HG03469 (cell line): ENCODE measurements around the gene KRT33B.
"Not testable (repeated sequence)": the region's sequence is repeated elsewhere in the genome, so short reads cannot be mapped to it uniquely, and the experiment has no call there.

Experiments
- ATAC-seq: cut with Tn5 transposase; IDR thresholded peaks from one replicate; pipeline ENCODE4 v1.9.1; 2021; ENCODE audit warnings: mild to moderate bottlenecking, moderate library complexity, moderate number of reproducible peaks; ENCODE audit not compliant: unreplicated experiment

The KRT33B gene

DNA sequence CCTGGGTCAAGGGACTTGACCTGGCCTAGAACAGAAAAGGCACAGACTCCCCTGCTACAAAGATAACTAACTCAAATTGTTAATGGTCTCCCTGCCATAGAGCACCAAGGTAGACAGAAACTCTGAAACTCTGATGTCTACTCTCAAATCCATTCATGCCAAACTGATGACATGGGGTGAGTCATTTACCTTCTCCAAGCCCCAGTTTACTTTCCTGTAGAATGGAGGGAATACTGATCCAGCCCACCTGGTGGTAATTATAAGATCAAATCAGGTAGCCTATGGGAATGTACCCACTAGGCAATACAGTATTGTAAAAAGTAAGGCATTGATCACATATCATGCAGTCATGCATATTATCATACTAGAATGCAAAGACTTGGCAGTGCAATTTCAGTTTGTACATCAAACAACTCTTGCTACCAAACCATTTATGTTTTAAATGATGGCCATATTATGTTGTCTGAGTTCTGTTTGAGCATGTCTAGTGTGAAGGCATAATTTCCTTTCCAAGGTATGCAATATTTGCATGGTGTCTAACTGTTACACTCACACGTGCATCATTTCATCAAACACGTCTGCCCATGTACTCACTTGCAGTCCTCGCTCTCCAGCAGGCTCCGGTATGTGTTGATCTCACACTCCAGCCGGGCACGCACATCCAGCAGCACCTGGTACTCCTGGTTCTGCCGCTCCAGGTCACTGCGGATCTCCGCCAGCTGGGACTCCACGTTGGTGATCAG is 24.8 kb upstream of the KRT33B start:
- ATAC-seq, result no peak

DNA sequence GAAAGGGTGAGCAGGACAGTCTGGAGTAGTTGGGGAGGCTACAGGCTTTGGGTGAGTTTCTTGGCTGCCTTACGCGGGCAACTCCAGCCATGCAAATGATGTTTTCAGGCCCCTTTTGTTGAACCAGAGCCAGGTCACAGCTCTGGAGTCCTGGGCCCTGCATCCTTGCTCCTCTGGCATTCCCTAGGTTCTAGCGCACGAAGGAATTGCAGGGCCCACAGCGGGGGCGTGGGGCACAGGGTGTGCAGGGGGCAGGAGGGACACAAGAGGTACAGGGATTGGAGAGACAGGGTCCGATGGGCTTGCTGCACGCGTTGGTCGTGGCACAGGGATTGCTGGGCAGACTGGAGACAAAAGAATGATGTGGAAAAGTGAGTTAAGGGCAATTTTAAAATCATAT is 24.2 kb upstream of the KRT33B start:
- ATAC-seq, result no peak

DNA sequence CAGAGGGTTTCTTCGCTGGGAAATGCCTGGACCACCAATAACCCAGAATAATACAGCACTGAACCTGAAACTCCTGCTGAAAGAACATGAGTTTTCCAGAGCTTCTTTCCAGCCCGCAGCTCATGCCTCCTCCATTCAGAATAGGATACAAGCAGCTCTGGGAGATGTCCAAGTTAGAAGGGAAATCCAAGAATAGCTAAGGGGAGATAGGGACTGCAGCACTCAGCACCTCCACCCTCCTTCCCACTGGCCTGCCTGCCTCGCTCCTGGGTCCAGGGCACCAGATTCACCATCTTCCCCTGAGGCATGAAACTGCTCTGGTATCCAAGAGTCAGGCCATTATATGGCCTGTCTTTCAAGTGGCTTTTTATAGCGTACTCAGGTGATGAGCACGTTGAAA is 23.7 kb upstream of the KRT33B start:
- no peak for ATAC-seq

DNA sequence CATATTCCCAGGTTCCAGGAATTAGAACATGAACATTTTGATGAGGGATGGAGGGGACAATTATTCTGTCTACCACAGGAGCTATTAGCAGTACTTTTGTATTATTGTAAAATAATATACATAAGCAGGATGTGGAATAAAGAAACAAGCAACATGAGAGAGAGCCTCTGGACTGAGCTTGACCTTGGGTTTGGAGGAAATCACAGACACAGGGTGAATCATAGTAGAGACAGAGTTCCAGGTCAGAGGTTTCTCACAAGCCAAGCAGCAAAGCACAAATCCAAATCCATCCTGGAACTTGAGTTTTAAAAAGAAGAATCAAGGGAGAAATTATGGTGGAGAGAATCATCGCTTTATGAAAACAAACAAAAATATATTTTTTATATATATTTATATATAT is 22.7 kb upstream of the KRT33B start:
- no peak for ATAC-seq

DNA sequence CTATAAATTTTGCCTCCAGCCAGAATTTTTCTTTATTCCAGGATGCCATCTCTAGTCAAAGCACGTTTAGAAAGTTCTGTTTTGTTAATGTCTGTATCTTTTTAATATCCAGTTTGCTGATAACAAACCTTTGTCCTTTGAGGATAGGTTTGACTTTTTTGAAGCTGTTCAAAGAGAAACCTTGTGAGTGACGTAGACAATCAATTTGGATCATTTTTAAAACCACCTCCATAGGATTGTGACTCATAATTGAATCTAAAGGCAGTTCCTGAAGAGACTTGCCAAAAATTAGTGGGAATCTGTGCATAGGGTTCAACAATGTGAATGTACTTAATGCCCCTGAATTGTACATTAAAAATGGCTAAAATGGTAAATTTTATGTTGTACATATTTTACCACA is 21.9 kb upstream of the KRT33B start:
- ATAC-seq, result no peak

DNA sequence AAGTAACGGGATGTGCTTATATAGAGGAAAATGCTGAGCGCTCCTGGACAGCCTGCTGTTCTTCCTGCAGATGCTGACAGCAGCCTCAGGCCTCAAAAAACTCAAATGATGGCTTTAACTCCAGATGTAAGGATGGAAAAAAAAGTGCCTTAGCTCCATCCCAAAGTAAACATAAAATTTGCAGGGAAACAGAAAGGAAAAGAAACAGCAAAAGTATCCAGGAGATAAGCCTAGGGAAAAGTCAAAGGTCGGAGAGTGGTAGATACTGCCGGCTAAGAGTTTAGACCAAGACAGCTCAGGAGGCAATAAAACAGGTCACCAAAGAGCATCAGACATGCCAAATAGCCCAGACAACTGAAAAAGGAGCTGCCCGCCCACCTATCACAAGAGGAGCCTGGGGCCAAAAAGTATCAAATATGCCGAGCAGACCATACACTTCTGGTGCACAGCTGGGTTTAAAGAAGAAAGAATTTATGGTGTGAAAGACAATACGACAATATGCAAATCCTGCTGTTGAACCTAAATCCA is 20.9 kb upstream of the KRT33B start:
- no peak for ATAC-seq

DNA sequence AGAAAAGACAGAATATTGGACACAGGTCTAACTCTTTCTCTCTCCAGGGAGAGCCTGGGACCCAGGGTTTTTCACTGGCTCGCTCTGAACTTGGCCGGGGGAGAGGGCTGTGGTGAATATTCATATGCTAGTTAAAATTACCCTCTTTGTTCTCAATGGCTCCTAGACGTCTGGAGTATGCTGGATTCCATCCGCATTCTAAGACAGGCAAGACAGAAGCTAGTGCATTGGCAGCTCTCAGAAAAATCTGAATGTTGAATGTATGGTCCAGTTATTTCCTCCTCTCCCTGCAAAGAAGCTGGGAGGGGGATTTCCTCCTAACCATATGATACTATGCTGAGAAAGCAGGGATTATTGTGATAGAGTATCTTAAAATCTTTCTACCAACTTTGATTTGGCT is 18.1 kb upstream of the KRT33B start:
- no peak for ATAC-seq

DNA sequence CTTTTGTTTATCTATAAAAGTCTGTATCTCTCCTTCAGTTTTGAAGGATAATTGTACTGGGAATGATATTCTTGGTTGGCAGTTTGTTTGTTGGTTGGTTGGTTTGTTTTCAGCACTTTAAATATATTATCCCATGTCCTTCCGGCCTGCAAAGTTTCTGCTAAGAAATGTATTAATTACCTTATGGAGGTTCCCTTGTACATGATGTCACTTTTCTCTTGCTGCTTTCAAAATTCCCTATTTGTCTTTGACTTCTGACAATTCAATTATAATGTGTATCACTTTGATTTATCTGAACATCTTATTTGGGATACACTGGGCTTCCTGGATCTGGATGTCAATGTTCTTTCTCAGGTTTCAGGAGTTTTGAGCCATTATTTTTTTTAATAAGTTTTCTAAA is 16.6 kb upstream of the KRT33B start:
- no peak for ATAC-seq

DNA sequence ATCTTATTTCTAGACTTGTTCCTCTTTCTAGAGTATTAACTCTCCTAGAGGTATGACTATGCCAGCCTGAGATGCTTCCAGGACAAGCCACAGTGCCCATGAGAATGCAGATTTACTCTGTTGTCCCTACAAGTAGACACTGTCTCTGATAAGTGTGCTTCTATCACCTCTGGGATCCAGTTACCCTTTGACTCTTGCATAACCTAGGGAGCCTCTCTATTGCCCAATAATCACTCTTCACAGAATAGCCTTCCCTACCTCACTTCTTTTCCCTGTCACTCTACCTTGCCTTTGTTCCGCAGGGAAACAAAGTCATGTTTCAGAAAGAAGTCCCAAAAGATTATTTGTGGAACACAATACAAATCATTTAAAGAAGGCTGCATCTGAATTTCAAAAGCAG is 14.1 kb upstream of the KRT33B start:
- ATAC-seq, result no peak

DNA sequence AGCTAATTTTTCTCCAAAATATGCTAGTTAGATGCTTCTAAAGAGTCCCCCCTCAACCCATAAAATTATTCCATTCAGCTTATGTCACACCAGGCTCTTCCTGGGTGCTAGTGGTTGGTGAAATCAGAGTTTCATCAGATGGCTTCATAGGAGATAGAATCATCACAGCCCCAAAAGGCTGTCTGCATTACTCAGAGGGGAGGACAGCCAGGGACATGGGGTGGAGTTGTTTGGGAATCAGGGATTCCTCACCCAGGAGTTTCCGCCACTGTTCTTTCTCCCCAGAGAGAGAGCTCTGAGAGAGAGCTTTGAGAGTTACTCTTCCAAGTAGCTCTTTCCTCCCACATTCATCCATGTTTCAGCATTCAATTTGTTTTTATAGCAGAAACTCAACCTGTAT is 12.8 kb upstream of the KRT33B start:
- ATAC-seq, result no peak

DNA sequence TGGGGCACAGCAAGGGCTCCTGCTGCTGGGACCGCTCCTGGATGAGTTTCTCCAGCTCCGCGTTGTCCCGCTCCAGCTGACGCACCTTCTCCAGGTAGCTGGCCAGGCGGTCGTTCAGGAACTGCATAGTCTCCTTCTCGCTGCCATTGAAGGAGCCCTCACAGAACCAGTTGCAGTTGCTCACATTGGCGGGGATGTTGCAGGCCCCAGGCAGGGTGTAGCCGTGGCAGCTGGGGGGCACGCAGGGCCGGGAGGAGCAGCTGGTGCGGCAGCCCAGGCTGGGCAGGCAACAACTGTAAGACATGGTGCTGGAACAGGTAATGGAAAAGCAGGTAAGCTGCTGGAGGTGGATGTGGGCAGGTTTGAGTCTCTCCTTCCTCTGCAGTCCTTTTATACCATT is 12.3 kb upstream of the KRT33B start, which contains the start of gene KRT34:
Gene KRT34, minus strand, starts transcription at position 364 of the 400 bp plus-strand sequence. Its CDS starts 60 bp downstream, at position 304.
- not testable (repeated sequence) for ATAC-seq

DNA sequence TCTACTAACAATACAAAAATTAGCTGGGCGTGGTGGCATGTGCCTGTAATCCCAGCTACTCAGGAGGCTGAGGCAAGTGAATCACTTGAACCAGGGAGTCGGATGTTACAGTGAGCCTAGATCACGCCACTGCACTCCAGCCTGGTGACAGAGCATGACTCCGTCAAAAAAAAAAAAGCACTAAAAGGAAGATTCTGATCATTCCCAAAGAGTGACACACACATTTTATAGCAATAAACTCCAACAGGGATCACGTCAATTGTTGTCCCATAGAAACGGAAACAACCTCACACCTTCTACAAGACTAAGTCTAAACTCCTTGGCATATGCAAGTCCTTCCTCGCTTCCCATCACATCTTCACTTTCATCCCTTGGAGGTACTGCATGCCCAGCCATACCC is 10.5 kb upstream of the KRT33B start:
- not testable (repeated sequence) for ATAC-seq

DNA sequence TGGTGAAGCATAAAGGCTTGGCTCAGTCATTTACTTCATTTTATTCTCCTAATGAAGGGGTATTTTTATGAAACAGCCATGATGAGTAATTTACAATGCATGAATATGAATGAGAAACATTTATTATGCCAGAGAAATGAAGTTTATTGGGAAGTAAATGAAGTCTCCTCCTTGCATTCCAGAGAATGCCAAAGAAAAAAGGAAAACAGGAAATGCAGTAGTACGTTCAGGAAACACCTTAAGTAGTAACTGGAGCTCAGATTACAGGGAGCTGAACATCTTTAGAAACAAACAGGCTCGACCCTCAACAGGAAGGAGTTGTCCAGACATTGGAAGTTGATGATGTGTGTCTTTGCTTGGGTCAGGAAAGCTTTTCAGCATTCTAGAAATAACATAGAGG is 7.9 kb upstream of the KRT33B start:
- ATAC-seq, result no peak

DNA sequence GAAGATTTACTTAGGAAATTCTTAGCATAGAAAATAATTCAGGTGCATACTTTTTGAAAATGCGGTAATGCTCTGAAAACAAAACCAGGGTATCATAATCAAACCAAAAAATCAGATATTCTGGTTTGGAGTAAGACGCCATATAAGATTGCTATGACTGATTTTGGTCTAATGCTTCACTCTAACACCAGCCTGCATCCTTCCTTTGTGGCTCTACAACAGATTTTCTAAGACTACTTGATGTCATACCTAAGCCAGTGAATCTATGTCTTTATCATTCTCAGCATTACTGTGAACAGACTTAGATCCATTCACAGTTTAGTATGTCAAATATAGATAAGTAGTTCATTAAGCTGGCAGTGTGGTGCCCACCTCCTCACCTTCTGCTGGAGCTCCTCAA is 590 bp downstream of the KRT33B start:
- no peak for ATAC-seq

DNA sequence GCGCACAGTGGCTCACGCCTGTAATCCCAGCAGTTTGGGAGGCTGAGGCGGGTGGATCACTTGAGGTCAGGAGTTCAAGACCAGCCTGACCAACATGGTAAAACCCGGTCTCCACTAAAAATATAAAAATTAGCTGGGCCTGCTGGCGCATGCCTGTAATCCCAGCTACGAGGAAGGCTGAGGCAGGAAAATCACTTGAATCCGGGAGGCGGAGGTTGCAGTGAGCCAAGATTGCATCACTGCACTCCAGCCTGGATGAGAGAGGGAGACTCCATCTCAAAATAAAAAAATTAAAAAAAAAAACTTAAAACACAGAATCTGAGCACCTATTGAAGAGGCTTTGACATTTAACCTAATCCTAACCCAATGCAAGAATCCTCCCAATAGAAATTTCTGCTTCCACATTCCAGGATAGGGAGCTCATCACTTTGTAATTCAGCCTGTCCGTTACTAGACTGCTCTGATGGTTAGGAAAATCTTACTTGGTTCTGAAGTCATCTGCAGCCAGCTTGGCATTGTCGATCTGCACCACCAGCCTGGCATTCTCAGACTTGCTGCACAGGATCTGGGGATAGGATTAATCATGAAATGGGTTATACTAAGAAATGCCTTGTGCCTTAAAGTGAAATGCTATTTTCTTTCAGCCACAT is 2.1 kb downstream of the KRT33B start:
- ATAC-seq, result no peak

DNA sequence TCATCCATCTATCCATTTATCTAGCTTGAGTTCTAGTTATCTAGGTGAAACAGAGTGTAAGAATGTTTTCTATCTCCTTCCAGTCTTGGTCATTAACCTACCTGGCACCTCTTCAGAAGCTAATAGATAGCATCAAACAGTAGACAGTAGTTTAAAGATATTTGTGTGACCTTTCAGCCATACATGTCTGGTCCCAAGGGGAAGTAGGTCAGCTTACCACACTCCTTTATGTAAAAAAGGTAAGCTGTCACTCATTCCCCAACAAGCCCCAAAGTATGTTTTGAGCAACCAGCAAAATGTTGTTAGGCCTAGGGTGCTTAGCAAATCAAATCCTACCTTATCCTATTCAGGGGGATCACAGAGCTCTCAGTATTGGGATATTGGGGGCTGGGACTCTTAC is 3.5 kb downstream of the KRT33B start:
- no peak for ATAC-seq

DNA sequence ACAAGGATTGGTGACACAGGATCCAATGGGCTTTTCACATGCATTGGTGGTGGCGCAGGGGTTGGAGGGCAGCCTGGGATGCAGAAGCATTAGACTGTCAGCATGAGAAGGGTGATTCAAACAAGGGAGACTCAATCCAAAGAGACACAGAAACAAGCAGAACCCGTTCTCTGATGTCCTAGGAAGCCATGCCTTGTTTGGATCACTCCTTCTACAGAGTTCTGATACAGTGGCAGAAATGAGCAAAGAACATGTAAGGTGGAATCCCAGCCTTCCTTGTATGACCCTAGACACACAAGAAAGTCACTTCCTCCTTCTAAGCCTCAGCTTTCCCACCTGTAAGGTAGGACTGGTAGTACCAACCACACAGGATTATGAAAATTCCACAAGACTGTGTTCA is 5.7 kb downstream of the KRT33B start:
- no peak for ATAC-seq

DNA sequence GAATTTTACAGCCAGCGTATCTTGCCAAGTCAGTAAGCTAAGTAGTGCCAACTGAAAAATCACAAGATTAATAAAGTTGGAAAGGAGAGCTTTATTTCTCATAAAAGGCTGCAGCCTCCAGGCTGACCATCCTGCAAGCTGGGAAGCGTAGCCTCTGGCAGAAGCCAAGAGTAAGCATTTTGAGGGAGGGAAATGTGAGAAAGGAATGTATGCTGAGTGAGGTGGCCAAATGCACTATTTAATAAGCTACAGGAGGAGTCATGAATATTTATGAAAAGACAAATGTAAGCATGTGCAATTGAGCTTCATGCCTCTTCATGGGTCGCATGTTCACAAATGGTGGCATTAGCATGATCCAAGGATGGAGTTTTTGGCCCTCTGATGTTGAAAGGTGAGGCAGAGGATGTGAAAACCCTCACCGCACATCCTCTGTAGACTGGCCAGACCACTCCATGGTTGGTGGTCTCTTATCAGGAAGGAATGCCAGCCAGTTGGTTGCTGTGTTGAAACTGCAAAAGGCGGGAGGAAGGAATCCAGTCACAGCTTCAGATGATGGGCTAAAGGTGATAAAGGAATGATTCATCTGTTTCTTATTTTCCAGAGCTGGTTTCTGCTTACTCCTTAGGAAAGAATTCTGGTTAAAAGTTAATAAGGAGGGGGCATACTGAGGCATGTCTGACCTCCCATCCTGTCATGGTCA is 9.2 kb downstream of the KRT33B start:
- no peak for ATAC-seq

DNA sequence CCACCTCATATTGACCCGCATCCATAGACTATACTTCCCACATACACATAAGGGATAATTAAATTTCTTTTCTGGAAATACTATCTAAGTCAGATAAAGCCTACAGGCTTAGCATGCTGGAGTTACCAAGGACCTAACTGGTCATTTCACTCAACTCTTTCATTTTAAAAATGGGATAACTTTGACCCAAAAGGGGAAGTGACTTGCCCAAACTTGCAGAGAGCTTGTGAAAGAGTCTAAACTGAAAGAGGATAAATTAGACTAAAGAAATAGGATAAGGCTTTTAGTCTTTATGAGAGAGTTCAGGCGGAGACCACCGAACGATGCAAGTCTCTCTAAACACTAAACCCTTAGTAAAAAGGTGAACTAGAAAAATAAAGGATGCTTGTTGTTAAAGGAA is 15.1 kb downstream of the KRT33B start:
- ATAC-seq, result no peak

DNA sequence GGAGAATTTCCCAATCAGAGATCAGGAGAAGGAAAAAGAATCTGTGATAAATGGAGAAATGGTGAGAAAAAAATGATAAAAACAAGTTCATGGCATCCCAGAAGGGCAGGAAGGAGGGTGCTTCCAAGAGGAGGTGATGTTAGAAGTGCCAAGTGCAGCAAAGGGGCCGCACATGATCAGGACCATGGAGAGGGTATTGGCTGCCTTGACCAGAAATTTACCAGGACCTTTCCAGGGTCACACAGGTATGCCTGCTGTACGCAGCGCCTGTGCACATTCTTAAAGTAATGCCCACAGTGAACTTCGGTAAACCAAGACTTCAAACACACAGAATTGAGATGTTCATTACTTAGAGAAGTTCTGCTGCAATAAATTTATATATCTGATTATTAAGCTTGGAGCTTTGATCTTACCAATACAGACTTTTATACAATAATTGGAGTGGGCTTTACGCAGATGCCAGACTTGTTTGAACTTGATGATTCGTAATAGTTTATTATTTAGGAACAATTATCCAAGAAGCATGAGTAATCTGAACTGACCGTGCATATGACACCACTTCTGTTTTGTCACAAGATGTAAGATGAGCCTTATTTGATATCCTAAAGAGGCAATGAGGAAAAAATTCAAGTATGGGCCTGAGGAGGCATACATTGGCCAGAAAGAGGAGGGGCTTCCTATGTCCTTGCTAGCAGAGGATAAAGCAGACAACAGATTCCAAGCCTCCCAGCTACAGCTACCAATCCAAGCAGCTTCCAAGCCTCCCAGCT is 16.8 kb downstream of the KRT33B start:
- no peak for ATAC-seq

DNA sequence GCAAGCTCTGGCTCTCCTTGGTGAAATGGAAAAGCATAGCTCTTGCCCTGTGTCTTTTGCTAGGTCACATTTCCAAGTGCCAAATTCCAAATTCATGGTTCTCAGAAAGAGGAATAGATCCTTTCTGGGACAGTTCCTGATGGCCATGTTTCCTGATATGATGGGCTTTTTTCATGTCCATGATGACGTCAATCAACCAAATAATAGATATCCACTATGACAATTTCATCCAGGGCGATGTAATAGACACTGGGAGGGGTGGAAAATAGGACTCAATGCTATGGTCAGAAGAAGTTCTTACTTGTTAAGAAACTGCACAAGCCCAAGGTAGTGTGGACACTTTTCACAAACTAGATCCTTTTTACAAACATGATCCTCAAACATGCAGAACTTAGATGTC is 18.4 kb downstream of the KRT33B start:
- no peak for ATAC-seq
